ENCODE measurements around the gene SPANXA1.
"Not testable (repeated sequence)": the region's sequence is repeated elsewhere in the genome, so short reads cannot be mapped to it uniquely, and the experiment has no call there.

Gene SPANXA1

GRCh38 chrX:141584638-141585037 lies at the start of gene SPANXA1:
Gene SPANXA1, minus strand, starts transcription at chrX:141584738. Its CDS starts 60 bp downstream, at chrX:141584678.
- DNase-seq (ENCODE audit: low spot score): not testable (repeated sequence)

- no peak for DNase-seq (ENCODE audit: low spot score)
Observed at GRCh38 chrX:141632124-141632523, 47.6 kb upstream of the SPANXA1 start.

- DNase-seq (ENCODE audit: low spot score): no peak
Observed at GRCh38 chrX:141619336-141619735, 34.8 kb upstream of the SPANXA1 start.

- no peak for DNase-seq (ENCODE audit: low spot score)
Observed at GRCh38 chrX:141609111-141609510, 24.6 kb upstream of the SPANXA1 start.

GRCh38 chrX:141589408-141589807 lies 4.9 kb upstream of the SPANXA1 start, which contains the start of gene SPANXA2:
Gene SPANXA2, plus strand, starts transcription at chrX:141589708. Its CDS starts 60 bp downstream, at chrX:141589768.
- DNase-seq (ENCODE audit: low spot score): not testable (repeated sequence)

GRCh38 chrX:141542551-141542950 lies 42.0 kb downstream of the SPANXA1 start:
- DNase-seq (ENCODE audit: low spot score): not testable (repeated sequence)

Data from AG08396 (cell line).